ENCODE measurements around the gene MTHFSD. TPM values are rescaled to one million over a fixed set of nuclear protein-coding genes. Genes with fewer than 3 reads are reported as not detected.

The MTHFSD gene
- polyA plus RNA-seq, 1 donor, result 33.8 TPM

DNA sequence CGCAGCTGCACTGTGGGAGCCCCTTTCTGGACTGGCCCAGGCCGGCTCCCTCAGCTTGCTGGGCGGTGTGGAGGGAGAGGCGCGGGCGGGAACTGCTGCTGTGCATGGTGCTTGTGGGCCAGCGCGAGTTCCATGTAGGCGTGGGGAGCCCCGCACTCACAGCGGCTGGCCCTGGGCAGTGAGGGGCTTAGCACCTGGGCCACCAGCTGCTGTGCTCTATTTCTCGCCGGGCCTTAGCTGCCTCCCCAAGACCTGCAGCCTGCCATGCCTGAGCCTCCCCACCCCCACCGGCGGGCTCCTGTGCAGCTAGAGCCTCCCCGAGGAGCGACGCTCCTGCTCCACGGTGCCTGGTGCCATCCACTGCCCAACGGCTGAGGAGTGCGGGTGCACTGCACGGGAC is 1.7 kb downstream of the MTHFSD start:
- DNase-seq, result no peak

DNA sequence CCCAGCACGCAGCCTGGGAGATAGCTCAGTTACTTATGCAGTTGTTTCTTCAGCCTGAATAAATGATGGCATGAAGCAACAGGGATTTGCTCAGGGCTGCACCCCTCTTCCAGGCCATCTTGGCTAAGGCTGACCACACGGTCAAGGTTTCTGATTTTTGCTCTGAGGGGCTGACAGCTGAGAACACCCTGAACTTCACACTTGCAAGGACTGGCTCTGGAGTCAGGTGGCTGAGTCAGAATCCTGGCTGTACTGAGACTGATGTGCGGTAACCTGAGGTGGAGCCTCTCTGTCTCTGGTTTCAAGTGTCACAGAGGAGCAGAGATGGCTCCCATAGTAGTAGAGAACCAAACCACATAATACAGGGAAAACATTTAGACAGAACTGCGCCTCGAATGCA is 4.8 kb downstream of the MTHFSD start:
- no peak for DNase-seq

DNA sequence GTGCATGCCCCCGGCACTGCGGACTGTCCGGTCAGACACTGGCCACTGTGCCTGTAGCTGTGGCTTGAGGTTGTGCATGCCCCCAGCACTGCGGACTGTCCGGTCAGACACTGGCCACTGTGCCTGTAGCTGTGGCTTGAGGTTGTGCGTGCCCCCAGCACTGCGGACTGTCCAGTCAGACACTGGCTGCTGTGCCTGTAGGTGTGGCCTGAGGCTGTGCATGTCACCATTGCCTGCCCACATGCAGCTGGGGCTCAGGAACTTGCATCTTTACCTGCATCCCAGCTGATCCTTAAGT is 5.2 kb downstream of the MTHFSD start:
- no peak for DNase-seq

DNA sequence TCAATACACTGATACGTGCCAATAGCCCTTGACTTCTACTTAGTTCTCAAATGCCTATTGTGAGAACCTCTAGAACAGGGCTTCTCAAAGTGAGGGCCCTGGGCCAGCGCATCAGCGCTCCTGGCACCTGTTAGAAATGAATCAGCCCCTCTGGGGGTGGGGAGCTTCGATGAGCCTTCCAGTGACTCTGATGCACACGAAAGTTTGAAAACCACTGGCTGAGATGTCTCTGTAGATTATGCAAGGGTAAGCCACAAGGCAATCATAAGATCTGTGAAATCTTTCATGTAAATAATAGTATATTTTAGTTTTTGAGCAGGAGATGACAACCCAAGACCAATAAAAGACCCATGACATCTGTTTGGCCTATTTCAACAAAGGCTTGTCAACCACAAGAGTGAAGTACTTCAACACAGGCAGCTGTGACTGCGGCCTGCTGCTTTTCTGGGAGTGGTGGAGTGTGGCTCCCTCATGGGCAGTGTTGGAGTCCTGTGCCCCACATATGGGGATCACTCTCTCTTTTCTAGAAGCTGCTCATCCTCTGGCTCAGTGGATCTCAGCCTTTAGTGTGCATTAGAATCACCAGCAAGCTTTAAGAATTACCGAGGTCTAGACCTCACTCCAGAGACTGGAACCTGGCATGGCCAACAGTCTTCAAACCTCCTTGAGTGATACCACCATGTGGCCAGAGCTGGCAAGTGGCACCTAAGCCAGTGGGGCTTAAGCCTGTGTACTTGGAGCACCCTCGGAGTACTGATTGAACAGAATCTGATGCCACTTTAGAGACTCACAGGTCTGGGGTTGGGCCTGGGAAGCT is 5.8 kb downstream of the MTHFSD start:
- DNase-seq, result no peak

DNA sequence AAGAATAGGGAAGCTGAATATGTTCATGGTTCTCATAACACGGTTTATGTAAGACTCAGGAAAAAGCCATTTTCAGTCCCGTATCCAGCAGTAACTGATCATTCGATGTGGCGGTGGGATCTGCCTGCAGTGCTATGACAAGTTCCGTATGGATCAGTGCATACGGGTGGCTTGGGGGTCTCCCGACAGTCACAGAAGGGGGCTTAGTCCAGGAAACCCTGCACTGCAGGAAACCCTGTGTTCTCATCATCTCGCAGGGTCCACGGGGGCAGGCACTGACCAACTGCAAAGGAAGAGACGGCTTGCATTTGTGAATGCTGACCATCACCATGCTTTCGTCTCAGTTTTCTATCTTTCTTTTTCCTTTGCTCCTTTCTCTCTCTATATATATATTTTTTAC is 7.7 kb downstream of the MTHFSD start:
- no peak for DNase-seq

DNA sequence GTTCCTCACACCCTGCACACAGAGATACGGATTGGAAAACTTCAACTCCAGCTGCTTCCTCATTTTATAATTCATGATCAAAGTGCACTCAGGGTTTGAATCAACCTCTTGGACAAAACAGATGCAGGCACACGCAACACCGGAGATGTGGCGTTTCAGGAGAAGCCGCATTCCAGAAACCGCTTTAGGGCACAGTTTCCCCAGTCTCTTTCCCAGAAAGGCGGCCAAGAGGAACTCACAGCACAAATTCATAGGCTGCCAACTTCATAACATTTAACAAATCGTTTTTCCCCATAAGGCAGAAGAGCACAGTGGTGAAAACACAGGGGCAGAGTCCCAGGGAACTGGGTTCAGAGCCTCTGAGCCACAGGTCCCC is 8.4 kb downstream of the MTHFSD start:
- no peak for DNase-seq

DNA sequence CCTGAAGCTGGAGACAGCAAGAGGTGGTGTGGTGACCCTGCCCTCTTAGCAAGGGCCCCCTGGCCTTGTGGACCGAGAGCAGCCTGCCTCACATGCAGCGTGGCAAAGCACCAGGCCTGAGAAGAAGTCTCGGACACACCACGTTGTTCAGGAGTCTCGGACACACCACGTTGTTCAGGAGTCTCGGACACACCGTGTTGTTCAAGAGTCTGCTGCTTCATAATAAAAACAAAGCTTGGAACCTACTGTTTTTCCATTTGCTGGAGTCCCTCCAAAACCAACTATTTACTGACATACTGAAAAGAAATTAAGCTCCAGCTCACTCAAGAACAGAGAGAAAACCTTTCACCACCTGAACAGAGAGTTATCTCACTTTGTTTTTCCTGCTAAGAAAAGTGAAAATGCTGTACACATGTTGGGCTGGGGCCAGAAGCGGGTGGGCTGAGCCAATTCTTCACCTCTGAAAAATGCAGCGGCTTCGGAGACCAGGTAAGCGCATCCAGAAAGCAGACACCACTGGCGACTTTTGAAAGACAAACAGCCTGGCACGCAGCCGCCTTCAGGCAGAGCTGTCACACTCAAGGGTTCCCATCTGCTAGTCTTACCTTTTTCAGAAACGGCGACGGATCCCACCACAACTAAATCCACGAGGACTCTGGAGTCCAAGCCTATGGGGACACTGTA is 8.9 kb downstream of the MTHFSD start:
- DNase-seq, result no peak

DNA sequence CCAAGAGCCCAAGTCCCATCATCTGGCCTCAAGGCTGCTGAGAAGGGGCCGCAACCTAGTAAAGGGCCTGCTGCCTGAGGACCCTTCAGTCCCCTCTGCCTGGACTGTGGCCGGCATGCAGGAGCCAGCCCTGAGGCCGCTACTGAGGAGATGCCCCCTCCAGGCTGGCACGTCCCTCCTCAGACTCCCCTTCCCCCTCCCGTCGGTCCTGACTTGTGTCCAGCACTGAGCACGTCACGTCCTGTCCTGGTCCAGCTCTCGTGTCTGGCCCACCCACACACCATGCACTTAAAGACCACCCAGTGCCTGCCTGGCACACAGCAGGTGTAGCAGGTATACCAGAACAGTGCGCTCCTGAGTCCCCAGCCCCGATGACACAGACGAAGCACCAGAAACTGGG is 9.6 kb downstream of the MTHFSD start:
- DNase-seq, result no peak

DNA sequence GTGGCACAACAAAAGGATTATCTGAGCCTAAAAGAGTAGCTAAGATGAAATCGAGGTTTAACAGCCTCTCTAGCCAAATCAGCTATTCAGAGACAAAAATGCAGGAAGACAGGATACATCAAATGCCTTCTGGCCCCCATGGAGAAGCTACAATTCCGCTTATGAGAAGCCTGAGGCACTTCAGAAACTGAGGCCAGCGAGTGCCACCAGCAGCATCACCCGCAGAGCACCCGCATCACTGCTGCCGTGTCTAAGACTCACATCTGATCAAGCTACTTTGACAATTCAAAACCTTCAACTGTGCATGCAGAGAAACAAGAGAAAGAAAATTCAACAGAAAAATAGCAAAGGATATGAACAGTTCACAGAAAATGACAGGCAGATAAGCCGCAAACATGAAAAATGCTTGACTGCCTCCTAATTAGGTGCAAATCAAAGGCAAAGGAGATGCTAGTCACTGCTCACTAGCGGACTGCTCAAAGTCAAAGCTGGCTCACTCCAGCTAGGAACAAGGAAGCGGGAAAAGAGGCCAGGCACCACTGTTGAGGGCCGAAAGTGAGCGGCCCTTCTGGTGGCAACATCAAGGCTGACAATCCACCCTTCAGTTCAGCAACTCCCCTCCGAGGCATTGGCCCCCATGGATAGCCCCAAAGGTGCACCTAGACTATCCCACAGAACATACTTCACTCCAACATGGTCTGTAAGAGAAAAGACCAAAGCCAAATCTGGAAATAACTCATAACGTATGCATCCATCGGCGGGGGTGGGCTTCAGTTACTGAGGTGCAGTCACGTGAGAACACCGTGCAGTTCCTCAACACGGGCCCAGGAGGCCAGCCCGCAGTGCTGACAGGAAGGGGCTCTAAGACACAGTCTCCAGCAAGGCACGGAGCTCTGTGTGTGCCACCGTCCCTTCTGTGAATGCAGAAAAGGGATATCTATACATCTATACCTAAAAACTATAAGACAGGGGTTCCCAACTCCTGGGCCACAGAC is 12.0 kb downstream of the MTHFSD start:
- DNase-seq, result no peak

DNA sequence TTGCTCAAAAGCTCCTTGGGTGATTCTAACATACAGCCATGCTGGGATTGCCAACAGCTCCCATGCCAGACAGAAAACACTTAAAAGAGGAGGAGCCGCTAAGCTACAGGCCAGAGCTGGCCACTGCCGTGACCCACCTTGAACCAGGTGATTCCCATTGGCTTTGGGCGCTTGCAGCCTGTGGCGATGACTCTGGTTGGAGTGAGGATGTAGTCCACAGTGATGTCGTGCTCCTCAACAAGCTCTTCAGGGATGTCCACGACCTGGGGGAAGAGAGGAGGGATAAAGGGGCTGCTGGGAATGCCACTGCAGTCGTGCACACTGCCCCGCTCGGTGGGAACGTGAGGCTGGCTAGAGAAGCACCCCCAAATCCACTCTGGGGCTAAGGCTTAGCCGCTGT is 13.5 kb downstream of the MTHFSD start:
- DNase-seq, result no peak

DNA sequence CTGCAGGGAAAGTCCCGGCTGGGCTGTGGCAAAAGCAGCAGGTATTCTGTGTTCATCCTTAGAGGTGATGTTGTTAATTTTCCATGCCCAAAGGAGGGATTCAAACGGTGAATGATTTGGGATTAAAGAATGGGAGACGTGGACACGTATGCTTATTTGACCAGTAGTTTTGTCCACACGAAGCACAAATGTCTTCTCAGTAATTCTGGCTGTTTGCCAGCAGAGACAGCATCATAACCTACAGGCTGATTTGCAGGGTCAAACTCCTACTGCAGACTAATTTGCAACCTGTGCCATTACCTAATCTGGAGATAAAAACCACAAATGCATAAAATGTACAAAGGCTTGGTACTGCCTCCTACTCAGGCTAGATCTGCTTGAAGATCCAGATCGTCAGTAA is 14.1 kb downstream of the MTHFSD start:
- DNase-seq, result no peak

DNA sequence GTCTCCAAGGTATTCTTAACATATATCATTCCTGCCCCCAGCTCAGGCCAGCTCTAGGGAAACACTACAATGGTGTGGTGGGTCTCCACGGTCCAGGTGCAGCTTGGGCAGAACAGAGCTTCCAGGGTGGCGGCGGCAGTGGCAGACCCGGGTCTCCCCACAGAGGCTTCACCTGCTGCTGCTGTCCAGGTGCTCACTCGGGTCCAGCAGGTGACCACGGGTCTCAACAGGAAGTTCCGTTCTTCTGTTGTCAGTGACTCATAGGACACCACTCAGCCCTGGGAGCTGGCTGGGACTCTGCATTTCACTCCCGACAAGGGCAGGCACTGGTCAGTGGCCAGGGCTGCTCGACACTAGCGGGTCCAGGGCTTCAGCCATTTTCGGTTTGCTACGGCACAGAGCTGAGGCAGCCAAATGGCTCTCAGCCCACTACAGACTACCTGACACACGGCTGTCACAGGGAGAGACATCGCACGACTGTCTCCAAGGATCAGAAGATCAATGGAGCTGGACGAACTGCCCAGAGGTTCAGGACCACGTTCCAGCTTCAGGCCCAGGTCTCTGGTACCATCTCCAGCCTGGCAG is 16.7 kb downstream of the MTHFSD start:
- no peak for DNase-seq

DNA sequence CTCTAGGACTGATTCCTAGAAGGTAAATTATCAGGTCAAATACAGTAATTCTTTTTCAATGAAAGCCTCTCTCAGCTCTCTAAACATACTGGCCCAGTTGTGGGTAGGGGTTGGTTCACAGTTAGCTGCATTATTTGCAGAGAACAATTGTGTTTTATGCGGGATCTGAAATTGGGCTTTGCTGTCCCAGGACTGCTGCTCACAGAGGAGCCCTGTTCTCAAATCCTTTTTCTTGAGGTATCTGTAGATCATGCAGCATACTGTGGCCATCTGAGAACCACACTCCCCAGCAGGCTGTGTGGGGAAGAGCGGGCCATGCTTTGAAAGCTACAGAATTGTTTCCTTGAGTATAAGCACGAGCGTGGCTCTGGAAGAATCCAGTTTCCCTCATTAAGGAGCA is 17.5 kb downstream of the MTHFSD start:
- DNase-seq, result no peak

DNA sequence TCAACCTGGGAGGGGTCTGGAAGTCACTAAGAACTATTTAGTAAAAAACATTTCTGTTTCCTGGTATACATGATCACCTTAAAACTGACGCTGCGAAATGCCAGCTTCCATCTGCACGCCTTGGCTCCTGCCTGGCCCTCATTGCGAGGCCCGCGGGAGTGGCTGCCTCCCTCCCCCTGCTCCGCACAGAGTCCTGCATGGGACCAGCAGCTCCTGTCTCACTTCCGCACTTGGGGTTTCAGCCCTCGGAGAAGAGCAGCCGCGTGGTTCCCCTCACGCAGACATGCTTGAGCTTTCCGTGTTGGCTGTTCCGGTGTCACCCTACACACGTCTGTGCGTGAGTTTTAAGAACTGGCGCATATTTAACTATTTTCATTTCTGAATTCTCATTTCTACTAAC is 18.4 kb downstream of the MTHFSD start:
- DNase-seq, result no peak

DNA sequence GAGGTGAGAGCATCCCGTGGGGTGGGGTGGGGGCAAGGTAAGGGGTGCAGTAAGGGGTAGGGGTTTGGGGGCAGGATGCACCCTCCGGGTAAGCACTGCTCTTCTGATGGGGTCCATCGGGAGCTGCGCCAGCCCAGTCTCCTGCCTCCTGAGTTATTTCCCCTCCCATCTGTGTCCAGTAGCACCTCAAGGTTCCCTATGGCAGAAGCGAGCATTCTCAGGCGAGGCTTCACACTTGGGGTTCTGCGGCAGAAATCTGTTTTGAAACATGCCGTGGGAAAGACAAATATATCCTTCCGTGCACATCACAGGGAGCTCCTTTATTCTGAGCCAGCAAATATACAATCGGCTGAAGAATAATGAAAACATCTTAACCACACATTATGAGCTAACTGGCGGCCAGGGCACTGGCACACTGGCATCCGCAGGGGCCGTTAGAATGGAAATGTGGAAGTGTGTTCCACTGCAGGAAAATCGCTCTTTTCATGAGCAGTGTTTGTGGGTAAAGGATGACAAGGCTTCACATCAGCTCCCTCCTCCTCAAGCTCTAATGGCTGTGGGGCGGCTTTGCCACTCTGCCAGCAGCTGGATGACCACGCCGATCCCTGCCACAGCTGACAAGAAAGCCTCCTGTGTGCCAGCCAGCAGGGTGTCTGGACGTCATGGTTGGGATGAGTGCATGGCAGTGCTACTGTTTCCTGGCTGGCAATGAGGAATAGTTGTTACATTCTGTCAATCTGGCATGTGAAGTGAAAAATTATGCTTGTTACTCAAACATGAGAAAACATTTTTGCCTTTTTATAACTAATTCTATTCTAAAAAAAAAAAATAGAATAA is 20.0 kb downstream of the MTHFSD start:
- no peak for DNase-seq

DNA sequence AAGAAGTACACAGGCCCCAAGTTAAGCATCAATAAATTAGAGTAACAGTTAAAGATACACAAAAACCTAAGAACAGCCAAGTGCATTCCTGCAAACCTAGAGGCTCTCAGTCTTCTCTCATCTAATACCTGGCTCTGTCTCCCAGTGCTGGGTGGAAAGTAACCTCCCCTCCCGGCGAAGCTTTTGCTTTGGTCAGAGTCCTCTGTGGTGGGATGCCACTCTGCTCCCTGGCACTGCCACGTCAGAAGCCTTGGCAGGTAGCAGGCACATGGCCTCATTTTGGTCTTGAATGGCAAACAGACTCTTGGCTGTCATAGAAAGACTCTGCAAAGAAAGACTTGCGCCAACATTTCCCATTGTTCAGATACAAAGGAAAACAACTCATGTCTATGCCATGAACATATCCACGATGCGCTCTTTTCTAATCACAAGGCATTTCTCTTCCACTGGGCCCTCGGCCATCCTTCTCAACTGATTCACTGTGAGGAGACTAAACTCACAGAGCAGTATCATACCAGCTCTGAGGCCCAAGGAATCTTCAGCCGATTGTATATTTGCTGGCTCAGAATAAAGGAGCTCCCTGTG is 21.2 kb downstream of the MTHFSD start:
- no peak for DNase-seq

DNA sequence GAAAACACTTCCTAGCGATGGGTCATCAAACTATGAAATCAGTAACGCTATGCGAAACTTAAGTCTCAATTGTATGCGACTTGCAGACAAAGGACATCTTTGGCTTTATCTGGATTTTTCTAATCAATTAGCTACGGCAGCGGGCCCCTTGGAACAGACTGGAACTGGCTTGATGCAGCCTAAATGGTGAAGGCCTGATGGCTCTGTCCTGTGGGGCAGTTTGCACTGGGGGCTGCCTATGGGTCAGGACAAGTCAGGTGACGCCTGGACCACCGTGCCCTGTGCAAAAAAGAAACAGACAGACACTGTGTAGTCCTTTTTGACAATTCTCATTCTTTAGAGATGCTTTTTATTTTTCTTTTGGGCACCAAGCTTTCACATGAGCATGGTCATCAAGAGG is 22.0 kb downstream of the MTHFSD start:
- DNase-seq, result no peak

DNA sequence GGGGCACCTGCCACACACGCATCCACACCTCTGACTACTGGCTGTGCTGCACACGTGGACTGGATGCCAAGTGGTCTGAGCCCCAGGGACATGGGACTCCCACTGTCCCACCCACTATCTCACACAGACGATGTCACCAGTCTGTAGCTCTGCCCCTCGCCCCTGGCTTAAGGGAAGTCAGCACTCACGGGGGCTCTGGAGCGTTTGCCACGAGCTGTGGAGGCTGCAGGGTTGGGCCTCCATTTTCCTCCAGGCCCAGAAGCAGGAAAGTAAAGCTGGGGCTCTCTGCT is 22.6 kb downstream of the MTHFSD start:
- DNase-seq, result no peak

DNA sequence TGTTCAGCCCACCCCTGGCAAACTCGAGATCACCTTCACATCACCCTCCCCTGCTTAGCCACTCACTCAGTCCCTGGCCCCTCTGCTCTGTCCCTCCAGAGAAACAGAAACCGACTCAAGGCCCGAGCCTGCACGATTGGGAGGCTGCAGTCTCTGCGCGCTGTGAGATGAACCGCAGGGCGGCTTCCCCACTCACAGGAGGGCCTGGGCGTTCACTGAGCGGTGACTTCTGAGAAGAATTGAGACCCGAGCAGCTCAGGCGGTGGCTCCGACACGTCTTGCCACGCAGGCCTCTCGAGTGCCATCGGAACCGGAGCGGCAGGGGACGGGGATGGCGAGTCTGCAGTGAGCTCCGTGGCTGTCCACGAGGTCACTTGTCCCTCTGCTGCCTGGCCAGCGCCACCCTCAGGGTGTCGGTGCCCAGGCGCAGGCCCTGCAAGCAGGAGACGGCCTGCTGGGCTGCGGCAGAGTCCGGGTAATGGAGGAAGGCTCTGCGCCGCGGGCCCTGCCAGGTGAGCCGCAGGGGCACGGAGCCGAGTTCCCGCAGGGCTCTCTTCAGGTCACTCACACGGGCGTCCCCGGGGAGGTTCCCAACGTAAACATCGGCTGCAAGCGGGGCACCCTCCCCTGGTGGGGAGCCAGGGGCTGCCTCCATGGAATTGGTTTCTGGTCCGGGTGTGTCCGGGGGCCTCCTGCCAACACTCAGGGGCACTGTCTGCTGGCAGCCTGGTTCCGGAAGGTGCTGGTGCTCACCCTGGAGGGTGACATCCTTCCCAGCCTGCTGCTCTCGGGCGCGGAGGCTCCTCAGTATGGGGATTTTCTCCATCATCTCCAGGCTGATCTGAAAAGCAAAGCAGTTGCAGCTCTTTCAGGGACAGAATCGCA is 23.2 kb downstream of the MTHFSD start:
- DNase-seq, result no peak

DNA sequence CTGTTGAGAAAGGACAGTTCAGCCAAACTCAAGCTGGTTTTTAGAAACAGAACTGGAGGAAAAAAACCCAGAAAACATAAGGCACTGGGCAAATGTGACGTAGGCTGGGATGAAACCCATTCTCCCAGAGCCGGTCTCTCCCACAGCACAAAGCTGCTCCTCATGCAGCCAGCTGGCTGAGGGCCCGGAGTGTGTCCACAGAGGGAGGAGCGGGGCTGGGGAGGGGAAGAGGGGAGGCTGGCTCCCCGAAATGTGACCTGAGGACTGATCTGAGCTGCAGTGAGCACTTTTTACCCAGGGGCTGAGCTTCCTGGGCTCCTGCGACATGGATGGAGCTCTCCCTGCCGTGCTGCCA is 23.9 kb downstream of the MTHFSD start:
- no peak for DNase-seq
